ENCODE data around the gene FBXL19. TPM values are rescaled to one million over a fixed set of nuclear protein-coding genes. Genes with fewer than 3 reads are reported as not detected.

The FBXL19 gene
- total and polyA plus RNA-seq, 2 of the 13 experiments (the other 11 are each of a cell fraction or from before 2014, with no cell fraction given): 6.0 to 13.7 TPM

GRCh38 chr16:30984669-30985400 is 61.5 kb downstream of the FBXL19 start, which contains the start of gene HSD3B7 (continued):
- no peak for TF ChIP-seq GTF2F1 (IDR thresholded peaks at IDR 0.05; ENCODE audit: low read length)
- TF ChIP-seq CSRNP1 (CRISPR knock-in tag; IDR thresholded peaks at IDR 0.05): peak; percentile 45; the same call in 1 of the 2 replicates
- TF ChIP-seq HMGA1 (CRISPR knock-in tag; conservative IDR thresholded peaks at IDR 0.05): no peak
- TF ChIP-seq RBM39 (IDR thresholded peaks at IDR 0.05; ENCODE audit: low read depth, low read length, poor library complexity, severe bottlenecking): peak; percentile 71
- TF ChIP-seq ATF7 (IDR thresholded peaks at IDR 0.05): no peak
- no peak for TF ChIP-seq ATF7 (CRISPR knock-in tag; IDR thresholded peaks at IDR 0.05)
- peak; percentile 80 for TF ChIP-seq TEAD3 (CRISPR knock-in tag; optimal IDR thresholded peaks at IDR 0.05; ENCODE audit: borderline replicate concordance)
- TF ChIP-seq RBFOX2 (IDR thresholded peaks at IDR 0.05; ENCODE audit: low read depth, low read length): peak; percentile 77
- TF ChIP-seq ZNF205 (CRISPR knock-in tag; IDR thresholded peaks at IDR 0.05): peak; percentile 54
- TF ChIP-seq ZNF282 (IDR thresholded peaks at IDR 0.05; ENCODE audit: partially characterized antibody): no peak
- no peak for TF ChIP-seq ATF1 (CRISPR knock-in tag; IDR thresholded peaks at IDR 0.05)
- peak; percentile 50; the same call in 1 of the 2 replicates for TF ChIP-seq ZNF225 (CRISPR knock-in tag; IDR thresholded peaks at IDR 0.05)
- no peak for TF ChIP-seq ZNF34 (CRISPR knock-in tag; IDR thresholded peaks at IDR 0.05; ENCODE audit: borderline replicate concordance)
- peak; percentile 6; the same call in 1 of the 2 replicates for TF ChIP-seq IRF9 (CRISPR knock-in tag; IDR thresholded peaks at IDR 0.05; ENCODE audit: borderline replicate concordance)
- TF ChIP-seq ZNF446 (CRISPR knock-in tag; IDR thresholded peaks at IDR 0.05): peak; percentile 89; the same call in 1 of the 2 replicates
- TF ChIP-seq PLRG1 (conservative IDR thresholded peaks at IDR 0.05): no peak
- peak; percentile 24; the same call in 1 of the 2 replicates for TF ChIP-seq PAXIP1 (CRISPR knock-in tag; conservative IDR thresholded peaks at IDR 0.05)
- no peak for TF ChIP-seq PBX3 (CRISPR knock-in tag; IDR thresholded peaks at IDR 0.05; ENCODE audit: borderline replicate concordance)
- TF ChIP-seq NR1H2 (CRISPR knock-in tag; IDR thresholded peaks at IDR 0.05; ENCODE audit: borderline replicate concordance, low read depth): 0 out of 2 replicates have a peak, but pooled peaks have one; percentile 61
- TF ChIP-seq ZNF24 (IDR thresholded peaks at IDR 0.05): no peak
- no peak for TF ChIP-seq ZMYM3 (CRISPR knock-in tag; IDR thresholded peaks at IDR 0.05)
- peak; percentile 53; the same call in 1 of the 2 replicates for TF ChIP-seq HOXA3 (CRISPR knock-in tag; IDR thresholded peaks at IDR 0.05)

Data from HepG2 (cell line).